Stimulated activated CD8-positive, alpha-beta memory T cell treated with anti-CD3 and anti-CD28 coated beads, Interleukin-2, amount 100 ng/mL, for 1 hour (primary cell): ENCODE data around the gene KPNA4.
A peak's percentile ranks its signal among the peaks of the same experiment; 100 is the strongest.
"Not testable (repeated sequence)": the region's sequence is repeated elsewhere in the genome, so short reads cannot be mapped to it uniquely, and the experiment has no call there.

Experiments used
- DNase-seq, 2 donors: peaks; one replicate each; pipeline ENCODE4 v3.0.0-alpha.2; 2020; ENCODE audit warnings: low read depth in 2 of 2

The KPNA4 gene

GRCh38 chr3:160573955-160574525 lies 8.7 kb upstream of the KPNA4 start:
- DNase-seq = not testable (repeated sequence)

- no peak for DNase-seq
Observed at GRCh38 chr3:160569894-160570652, 4.7 kb upstream of the KPNA4 start.

DNA sequence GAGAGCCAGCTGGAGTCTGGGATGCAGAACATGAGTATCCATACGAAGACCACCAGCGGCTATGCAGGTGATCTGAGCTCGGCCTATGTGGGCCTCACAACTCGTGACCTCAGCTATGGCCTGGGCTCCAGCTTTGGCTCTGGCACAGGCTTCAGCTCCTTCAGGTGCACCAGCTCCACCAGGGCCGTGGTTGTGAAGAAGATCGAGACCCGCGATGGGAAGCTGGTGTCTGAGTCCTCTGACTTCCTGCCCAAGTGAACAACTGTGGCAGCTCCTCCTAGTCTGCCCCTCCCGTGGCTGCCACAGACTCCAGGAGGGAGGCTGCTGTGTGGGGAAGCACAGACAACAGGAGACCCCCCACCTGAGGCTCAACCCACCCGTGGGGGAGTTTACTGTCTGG lies 3.6 kb upstream of the KPNA4 start:
- no peak for DNase-seq

GRCh38 chr3:160567774-160568173 lies 2.4 kb upstream of the KPNA4 start:
- DNase-seq = no peak

- no peak for DNase-seq
Observed at GRCh38 chr3:160566499-160566898, 1.1 kb upstream of the KPNA4 start.

DNA sequence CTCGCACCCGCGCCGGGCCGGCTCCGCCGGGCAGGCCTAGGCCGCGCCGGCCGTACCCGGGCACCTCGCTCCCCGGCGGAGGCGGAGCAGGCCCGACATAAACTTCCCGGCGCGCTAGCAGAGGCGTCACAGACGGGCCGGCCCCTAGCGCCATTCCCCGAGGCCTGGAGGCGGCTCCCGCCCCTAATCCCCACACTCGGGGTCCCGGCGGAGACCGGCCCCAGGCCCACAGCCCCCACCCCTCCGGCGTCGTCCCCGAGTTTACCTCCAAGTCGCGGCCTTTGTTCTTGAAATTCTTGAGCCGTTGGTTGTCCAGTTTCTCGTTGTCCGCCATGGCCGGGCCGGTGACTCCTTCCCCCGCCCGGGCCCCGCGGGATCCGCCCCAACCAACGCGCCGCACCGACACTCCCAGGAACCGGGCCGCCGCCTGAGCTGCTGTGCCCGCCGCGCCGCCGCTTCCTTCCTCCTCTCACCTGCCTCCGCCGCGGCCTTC lies 376 bp downstream of the KPNA4 start:
- peak in 1 of 2 donors; percentile 40 for DNase-seq

GRCh38 chr3:160564258-160564911 lies 986 bp downstream of the KPNA4 start:
- no peak for DNase-seq

- DNase-seq = no peak
Observed at GRCh38 chr3:160562952-160563351, 2.4 kb downstream of the KPNA4 start.

DNA sequence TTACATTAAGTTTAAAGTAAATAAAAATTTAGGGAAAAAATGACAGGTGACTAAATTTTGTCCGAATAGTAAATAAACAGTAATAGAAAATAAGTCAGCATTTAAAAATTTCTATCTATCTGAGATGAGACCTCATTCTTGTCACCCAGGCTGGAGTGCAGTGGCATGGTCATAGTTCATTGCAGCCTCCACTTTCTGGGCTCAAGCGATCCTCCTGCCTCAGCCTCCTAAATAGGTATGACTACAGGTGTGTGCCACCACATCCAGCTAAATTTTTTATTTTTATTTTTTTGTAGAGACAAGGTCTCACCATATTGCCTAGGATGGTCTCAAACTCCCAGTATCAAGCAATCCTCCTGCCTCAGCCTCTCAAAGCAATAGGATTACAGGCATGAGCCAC lies 7.8 kb downstream of the KPNA4 start:
- DNase-seq = no peak

GRCh38 chr3:160556141-160556540 lies 9.2 kb downstream of the KPNA4 start:
- no peak for DNase-seq

DNA sequence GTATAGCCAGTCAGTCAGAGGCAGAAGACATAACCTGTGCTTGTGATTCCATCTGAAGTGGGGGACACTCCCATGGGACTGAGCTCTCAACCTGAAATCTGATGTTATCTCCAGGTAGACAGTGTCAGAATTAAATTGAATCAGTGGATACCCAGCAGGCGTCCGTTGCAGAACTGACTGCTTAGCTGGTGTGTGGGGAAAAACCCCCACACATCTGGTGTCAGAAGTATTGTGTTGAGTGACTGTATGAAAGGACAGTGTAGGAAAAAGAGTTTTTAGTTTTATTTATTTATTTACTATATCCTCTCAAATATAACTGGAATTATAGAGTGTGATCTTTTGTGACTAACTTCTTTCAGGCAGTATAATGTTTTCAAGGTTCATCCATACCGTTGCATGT lies 10.4 kb downstream of the KPNA4 start:
- DNase-seq = no peak

DNA sequence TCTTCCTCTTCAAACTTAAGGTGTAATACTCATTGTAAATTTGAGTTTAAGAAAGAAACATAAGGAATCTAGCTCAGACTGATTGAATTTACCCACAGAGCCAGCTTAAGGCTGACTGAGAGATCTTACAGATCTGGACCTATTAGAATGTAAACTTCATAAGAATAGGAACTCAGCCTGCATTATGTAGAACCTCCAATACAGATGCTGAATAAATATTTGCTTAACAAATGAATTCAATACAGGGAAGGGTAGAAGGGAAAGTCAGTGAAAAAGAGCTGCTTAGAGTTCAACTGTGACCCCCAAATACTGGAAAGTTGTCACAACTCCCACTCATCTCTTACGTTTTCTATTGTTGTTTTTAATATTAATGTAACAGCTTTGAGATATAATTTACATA lies 11.5 kb downstream of the KPNA4 start:
- DNase-seq = no peak

DNA sequence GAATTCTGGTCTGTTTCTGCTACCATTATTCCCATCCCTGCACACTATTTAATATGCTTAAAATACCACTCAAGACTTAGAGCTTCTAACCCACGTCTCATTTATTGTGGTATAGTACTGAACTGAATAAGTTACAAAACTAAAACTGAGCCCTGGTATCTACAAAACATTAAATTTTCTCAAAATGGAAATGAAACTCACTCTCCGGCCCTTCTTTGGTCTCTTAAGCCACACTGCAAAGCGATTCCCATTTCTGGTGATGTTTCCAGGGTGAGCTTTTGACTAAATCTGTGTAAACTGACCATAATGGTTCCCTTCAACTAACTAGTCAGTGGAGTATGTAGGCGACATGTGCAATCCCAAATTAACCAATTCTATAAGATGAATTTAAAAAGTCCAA lies 18.6 kb downstream of the KPNA4 start:
- DNase-seq = no peak

GRCh38 chr3:160545504-160545871 lies 19.9 kb downstream of the KPNA4 start:
- no peak for DNase-seq

DNA sequence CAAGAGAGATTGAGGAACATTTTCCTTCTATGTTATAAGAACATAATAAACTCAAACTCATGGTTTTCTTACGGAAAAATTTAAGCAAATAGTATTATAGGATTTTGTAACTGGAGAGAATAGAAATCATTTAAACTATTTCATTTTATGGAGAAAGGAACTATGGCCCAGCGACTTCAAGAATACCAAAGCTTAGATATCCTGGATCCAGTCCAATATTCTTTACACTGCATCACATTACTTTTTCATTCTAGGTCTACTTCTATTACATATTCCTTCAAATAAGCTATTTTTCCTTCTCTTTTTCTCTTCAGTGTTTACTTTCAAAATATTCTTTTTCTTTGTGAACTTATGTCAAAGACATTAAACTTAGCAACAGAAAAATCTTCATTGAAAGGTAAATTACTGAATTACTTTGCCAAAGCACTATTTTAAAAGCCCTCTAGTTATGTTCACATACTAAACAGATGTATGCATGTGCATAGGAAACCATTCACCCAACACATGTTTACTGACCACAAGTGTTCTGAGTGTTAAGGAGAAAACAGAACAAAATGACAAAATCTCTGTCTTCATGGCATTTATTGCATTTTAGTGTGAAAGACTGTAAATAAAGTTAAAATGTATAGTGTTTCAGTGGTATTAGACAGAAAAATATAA lies 20.4 kb downstream of the KPNA4 start:
- no peak for DNase-seq

DNA sequence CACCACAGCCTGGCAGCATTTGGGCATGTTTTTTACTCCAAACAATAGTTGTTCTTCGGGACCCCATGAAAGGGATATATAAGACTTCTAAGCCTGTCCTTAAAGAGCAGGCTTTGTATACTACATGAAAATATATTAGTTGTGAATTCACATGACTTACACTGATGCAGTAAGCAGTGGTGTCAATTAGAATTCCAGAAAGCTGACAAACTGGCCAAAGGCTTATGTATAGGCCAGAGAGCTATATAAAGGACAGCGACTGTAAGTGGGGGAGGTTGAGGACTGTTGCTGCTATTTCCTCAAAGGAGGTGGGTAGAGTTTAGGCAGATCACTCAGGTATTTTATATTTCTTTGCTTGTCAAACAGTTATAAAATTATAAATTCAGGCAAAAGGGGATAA lies 24.8 kb downstream of the KPNA4 start:
- no peak for DNase-seq

- no peak for DNase-seq
Observed at GRCh38 chr3:160538895-160539294, 26.5 kb downstream of the KPNA4 start.

GRCh38 chr3:160537729-160538128 lies 27.6 kb downstream of the KPNA4 start:
- DNase-seq = no peak

- DNase-seq = no peak
Observed at GRCh38 chr3:160532371-160532770, 33.0 kb downstream of the KPNA4 start.

DNA sequence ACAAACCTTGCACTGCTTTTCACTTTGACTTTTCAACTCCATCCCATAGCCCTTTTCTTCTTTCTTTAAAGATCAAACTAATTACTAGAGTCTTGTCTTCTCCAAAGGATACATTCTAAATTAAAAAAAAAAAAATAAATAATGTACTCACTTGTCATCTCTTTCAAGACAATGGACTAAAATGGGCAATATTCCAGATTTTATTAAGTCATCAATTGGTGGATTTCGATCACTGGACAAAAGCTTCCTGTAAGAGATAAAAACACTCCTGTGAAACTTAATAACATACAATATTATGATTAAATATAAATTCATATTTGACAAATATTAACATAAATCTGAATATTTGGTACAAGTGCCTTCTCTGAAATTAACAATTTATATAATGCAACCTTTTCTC lies 34.1 kb downstream of the KPNA4 start:
- no peak for DNase-seq

DNA sequence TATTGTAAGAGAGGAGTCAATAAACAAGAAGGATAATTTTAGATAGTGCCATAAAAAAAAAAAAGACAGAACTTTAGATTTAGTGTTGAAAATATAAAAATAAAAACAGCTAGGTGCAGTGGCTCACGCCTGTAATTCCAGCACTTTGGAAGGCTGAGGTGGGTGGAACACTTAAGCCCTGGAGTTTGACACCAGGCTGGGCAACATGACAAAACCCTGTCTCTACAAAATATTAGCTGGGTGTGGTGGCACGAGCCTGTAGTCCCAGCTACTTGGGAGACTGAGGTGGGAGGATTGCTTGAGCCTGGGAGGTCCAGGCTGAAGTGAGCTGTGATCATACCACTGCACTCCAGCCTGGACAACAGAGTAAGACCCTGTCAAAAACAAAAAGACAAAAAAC lies 49.0 kb downstream of the KPNA4 start:
- DNase-seq = not testable (repeated sequence)

- DNase-seq = no peak
Observed at GRCh38 chr3:160501325-160501724, 64.0 kb downstream of the KPNA4 start.

- no peak for DNase-seq
Observed at GRCh38 chr3:160498202-160498601, 67.2 kb downstream of the KPNA4 start.
